Progenitor cell of endocrine pancreas (in vitro differentiated cells): ENCODE results near the gene KCNMA1. TPM values are rescaled to one million over a fixed set of nuclear protein-coding genes. Genes with fewer than 3 reads are reported as not detected.
A peak's percentile ranks its signal among the peaks of the same experiment; 100 is the strongest.

Source experiments
- DNase-seq: peaks from one replicate; pipeline ENCODE4 v3.0.0; 2021; ENCODE audit warnings: low spot score; ENCODE audit not compliant: unreplicated experiment
- H3K27ac Mint-ChIP-seq: 2 replicates; pipeline ENCODE4 v1.8.0; 2021; ENCODE audit warnings: mild to moderate bottlenecking, moderate library complexity, mixed read lengths
- H3K27me3 Mint-ChIP-seq: 2 replicates; pipeline ENCODE4 v1.8.0; 2021; ENCODE audit warnings: mixed read lengths
- H3K36me3 Mint-ChIP-seq: 2 replicates; pipeline ENCODE4 v1.8.0; 2022; ENCODE audit warnings: mixed read lengths; ENCODE audit not compliant: insufficient read depth
- H3K4me1 Mint-ChIP-seq: 2 replicates; pipeline ENCODE4 v1.8.0; 2021; ENCODE audit warnings: low read depth, mixed read lengths
- H3K4me3 Mint-ChIP-seq: 2 replicates; pipeline ENCODE4 v1.8.0; 2021; ENCODE audit warnings: low read depth, mild to moderate bottlenecking, moderate library complexity, mixed read lengths
- H3K9me3 Mint-ChIP-seq: 2 replicates; pipeline ENCODE4 v1.8.0; 2021; ENCODE audit warnings: low read depth, mixed read lengths
- total RNA-seq: library from RNA; stranded (reverse); gene quantifications from 2 replicates; pipeline ENCODE4 v1.2.1, GENCODE V29; 2021
- TF ChIP-seq, protein P1 (sequence below): fragments of 200-600 bp; sonication (generic); IDR thresholded peaks from one replicate; pipeline ENCODE4 v1.5.0; 2021; ENCODE audit warnings: antibody characterized with exemption, mild to moderate bottlenecking; ENCODE audit not compliant: unreplicated experiment

KCNMA1 gene
- total RNA-seq, 1 donor from 2014 or later = 5.8 TPM

DNA sequence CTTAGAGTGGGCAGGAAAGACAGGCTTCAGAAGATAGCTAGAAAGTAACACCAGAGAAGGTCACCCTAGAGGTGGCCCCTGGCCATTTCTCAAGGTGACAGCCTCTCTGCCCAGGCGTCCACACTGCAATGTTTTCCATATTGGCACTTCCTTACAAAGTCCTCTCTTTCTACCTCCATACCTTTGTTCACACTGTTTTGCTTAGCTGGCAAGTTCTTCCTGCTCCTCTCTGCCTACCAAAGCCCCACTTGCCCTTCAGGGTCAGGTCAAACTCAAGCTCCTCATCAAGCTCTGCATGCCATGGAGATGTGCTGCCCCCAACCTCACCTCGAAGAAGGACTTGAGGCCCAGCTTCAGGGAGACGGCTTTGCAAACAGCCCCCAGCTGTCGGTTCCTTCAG, 190.9 kb downstream of the KCNMA1 start:
- Mint-ChIP-seq H3K36me3 (peaks cover 2% of the 10 kb centered on the region), H3K4me3 (no peak overlapping the region)
- TF ChIP-seq, protein P1, sequence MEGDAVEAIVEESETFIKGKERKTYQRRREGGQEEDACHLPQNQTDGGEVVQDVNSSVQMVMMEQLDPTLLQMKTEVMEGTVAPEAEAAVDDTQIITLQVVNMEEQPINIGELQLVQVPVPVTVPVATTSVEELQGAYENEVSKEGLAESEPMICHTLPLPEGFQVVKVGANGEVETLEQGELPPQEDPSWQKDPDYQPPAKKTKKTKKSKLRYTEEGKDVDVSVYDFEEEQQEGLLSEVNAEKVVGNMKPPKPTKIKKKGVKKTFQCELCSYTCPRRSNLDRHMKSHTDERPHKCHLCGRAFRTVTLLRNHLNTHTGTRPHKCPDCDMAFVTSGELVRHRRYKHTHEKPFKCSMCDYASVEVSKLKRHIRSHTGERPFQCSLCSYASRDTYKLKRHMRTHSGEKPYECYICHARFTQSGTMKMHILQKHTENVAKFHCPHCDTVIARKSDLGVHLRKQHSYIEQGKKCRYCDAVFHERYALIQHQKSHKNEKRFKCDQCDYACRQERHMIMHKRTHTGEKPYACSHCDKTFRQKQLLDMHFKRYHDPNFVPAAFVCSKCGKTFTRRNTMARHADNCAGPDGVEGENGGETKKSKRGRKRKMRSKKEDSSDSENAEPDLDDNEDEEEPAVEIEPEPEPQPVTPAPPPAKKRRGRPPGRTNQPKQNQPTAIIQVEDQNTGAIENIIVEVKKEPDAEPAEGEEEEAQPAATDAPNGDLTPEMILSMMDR = no peak

DNA sequence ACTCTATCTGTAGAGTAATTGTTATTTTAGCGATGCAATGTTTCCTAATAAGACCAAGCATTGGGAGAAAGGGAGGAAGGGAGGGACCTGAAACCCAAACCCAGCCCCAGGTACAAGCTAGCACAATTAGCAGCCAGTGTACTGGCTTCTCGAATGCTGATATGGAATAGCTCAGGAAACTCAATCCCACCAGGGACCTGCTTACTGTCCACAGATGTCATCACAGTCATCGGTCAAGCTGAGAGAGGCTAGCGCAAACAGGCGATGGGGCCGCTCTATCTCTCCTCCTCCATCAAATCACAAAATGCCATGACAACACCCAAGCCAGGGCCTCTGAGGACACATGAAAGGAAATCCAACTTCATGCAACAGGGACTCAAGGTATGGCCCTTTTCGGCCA, 192.1 kb downstream of the KCNMA1 start:
- Mint-ChIP-seq H3K27me3 (peaks cover 6% of the 10 kb centered on the region), H3K4me1 (peaks cover 17% of the 10 kb centered on the region), H3K4me3 (no peak overlapping the region), H3K9me3 (no peaks in the 10 kb centered on the region), H3K27ac (peak overlapping the region; percentile 29), H3K36me3 (no peaks in the 10 kb centered on the region)
- no peak for DNase-seq
- TF ChIP-seq, protein P1 = no peak

More for the DNA sequence above, 190.9 kb downstream of the KCNMA1 start:
- no peak overlapping the region for H3K27ac Mint-ChIP-seq
- H3K27me3 Mint-ChIP-seq = peaks cover 6% of the 10 kb centered on the region
- peaks cover 3% of the 10 kb centered on the region for H3K9me3 Mint-ChIP-seq
- peaks cover 22% of the 10 kb centered on the region for H3K4me1 Mint-ChIP-seq
- no peak for DNase-seq

DNA sequence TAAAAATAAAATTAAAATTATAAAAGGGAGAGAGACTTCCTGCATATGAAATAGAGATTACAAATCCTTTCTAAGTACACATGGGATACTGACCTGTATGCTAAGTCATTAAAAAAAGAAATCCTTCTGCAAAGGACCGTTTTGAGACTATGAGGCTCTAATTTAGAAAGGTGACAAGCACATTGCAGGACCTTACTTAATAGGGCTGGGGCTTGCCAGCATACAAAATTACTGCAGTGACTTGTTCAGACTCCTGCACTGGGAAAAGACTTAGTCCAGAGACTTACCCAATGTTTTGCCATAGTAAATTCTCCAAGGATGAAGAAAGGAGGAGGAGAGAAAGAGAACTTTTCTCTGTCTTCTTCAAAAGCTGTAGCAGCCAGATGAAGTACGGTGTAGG, 193.6 kb downstream of the KCNMA1 start:
- TF ChIP-seq, protein P1 = no peak
- no peaks in the 10 kb centered on the region for H3K9me3 Mint-ChIP-seq

DNA sequence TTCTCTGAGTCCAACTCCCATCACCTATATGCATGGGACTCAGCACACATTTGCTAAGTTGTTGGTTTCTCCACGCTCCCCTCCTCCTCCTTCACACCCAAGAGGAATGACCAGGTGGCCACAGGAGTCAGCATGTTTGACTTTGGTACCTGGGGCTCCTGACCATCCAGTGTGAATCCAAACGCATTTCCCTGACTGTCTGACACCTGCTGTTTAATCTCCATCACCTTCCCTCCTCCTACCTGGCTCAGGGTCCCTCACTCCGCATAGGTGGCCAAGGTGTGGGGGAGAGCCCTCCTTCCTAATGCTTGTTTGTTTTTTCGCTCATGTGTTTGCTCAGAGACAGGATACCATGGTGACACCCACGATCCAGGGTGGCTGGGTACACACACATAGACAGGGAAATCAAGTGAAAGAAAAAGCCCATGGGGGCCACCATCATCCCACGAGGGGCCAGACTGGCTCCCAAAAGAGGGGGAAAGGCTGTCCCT, 194.9 kb downstream of the KCNMA1 start:
- H3K27ac Mint-ChIP-seq = no peak overlapping the region
- H3K9me3 Mint-ChIP-seq = no peaks in the 10 kb centered on the region
- no peak for DNase-seq
- peaks cover 9% of the 10 kb centered on the region for H3K27me3 Mint-ChIP-seq
- H3K4me1 Mint-ChIP-seq = peaks cover 10% of the 10 kb centered on the region
- TF ChIP-seq, protein P1 = no peak
- no peaks in the 10 kb centered on the region for H3K36me3 Mint-ChIP-seq
- H3K4me3 Mint-ChIP-seq = no peak overlapping the region

More for the DNA sequence above, 193.6 kb downstream of the KCNMA1 start:
- no peak for DNase-seq
- Mint-ChIP-seq H3K36me3 (no peaks in the 10 kb centered on the region), H3K4me3 (no peak overlapping the region), H3K27ac (no peak overlapping the region), H3K4me1 (peaks cover 17% of the 10 kb centered on the region), H3K27me3 (peaks cover 9% of the 10 kb centered on the region)

DNA sequence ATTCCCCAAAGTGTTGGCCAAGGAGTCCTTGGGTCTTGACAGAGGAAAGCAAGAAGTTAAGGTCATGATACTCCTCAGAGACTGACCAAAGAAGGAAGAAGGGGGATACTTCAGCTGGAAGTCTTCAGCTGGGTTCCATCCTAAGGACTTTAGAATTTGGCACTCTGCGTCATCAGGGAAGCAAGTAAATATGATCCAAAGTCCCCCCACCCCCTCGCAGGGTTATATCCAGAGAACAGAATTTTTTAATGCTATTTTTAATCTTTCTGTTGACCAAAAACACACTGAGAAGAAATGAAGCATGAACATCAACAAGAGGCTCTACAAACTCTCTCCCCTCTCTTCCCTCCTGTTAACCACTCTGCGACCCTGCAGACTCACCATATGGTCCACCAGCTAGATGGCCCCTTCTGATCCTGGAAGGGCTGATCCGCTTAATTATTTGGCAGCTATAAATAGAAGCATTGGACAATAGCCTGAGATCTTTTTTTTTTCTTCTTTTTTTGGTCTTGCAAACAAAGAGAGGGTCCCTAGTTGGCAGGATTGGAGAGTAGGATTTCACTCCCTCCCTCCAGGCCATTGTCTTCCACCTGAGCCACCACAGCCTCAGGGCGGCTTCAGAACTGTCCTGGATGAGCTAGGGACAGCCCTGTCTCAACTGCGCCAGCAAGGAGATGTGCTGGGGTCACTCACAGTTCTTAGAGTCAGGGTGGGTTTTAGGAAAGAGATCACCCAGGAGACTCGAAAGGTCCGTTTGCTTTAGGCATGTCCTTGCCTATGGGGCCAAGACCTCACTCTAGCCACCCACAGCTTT, 196.0 kb downstream of the KCNMA1 start:
- TF ChIP-seq, protein P1 = no peak
- H3K27ac Mint-ChIP-seq = no peak overlapping the region
- peaks cover 6% of the 10 kb centered on the region for H3K27me3 Mint-ChIP-seq
- H3K36me3 Mint-ChIP-seq = no peaks in the 10 kb centered on the region
- DNase-seq = no peak
- H3K9me3 Mint-ChIP-seq = no peaks in the 10 kb centered on the region
- H3K4me3 Mint-ChIP-seq = no peak overlapping the region
- peaks cover 7% of the 10 kb centered on the region for H3K4me1 Mint-ChIP-seq
